ENCODE data around the gene CHMP3. TPM values are rescaled to one million over a fixed set of nuclear protein-coding genes. Genes with fewer than 3 reads are reported as not detected.
A peak's percentile ranks its signal among the peaks of the same experiment; 100 is the strongest.

CHMP3 gene
- total and polyA plus RNA-seq, 2 donors (not counting 1 experiment from before 2014, with no cell fraction given): 17.5 to 72.5 TPM

GRCh38 chr2:86518481-86518880, 44.8 kb downstream of the CHMP3 start:
- peaks cover 0 to 11% of the 10 kb centered on the region in 2 experiments for H3K36me3 ChIP-seq (replicated peaks in 1 of 2; ENCODE audit: control extremely low read depth in 1 of 2, control insufficient read depth in 1 of 2, extremely low read depth in 1 of 2, insufficient read depth in 2 of 2, low read length in 1 of 2)
- Mint-ChIP-seq H3K27me3 (no peaks in the 10 kb centered on the region), H3K9me3 (ENCODE audit: insufficient read depth) (peaks cover 8% of the 10 kb centered on the region), H3K4me1 (peaks cover 1% of the 10 kb centered on the region), H3K4me3 (no peak overlapping the region), H3K27ac (no peak overlapping the region)
- DNase-seq (peak; percentile 35), ATAC-seq (ENCODE audit: low read depth) (no peak)
- ChIA-PET CTCF (interaction anchor here (1.0 to 1.4 kb wide), 2 partner anchors 17 to 33 kb away, joined by 3 to 5 read pairs; no protein-coding TSS in a partner anchor), POLR2A (no interaction called here)
- H3K4me3 ChIP-seq (ENCODE audit: control extremely low read depth in 1 of 5, extremely low read depth in 1 of 5, insufficient read depth in 1 of 5, low read depth in 2 of 5, low read length in 4 of 5): no peak overlapping the region
- no peak for TF ChIP-seq EZH2 (IDR thresholded peaks at IDR 0.05; ENCODE audit: borderline replicate concordance, insufficient read depth, low read depth, low read length, poor library complexity, severe bottlenecking)
- peak; percentile 29 for TF ChIP-seq CTCF (IDR thresholded peaks at IDR 0.05)
- peaks cover 10% of the 10 kb centered on the region for H4K20me1 ChIP-seq (ENCODE audit: control insufficient read depth, insufficient read depth, low read length, poor library complexity, severe bottlenecking)
- intact Hi-C loops (cut with micrococcal nuclease): no loop called here
- no peak overlapping the region for H3K4me2 ChIP-seq (replicated peaks; ENCODE audit: low read depth, low read length, poor library complexity, severe bottlenecking)
- 100% methylated on average over 3 of the region's 3 CpGs for WGBS (ENCODE audit: insufficient coverage)
- no peak overlapping the region for H3K9ac ChIP-seq (ENCODE audit: low read length)
- no peak overlapping the region for H3K27ac ChIP-seq (ENCODE audit: low read length in 2 of 2)
- H3K27me3 ChIP-seq (replicated peaks in 1 of 4; ENCODE audit: control extremely low read depth in 1 of 4, control insufficient read depth in 3 of 4, insufficient read depth in 4 of 4, low read length in 3 of 4): no peaks in the 10 kb centered on the region
- no peaks in the 10 kb centered on the region for H3K4me1 ChIP-seq (ENCODE audit: control insufficient read depth in 2 of 2, insufficient read depth in 2 of 2, low read length in 2 of 2)
- peaks cover 4 to 12% (median 10%) of the 10 kb centered on the region in 3 donors for H3K9me3 ChIP-seq (ENCODE audit: control extremely low read depth in 1 of 3, control insufficient read depth in 2 of 3, insufficient read depth in 1 of 3, low read length in 2 of 3)
- peaks cover 31% of the 10 kb centered on the region for H3K79me2 ChIP-seq (ENCODE audit: control insufficient read depth, insufficient read depth, low read length)
- no peak overlapping the region for H2AFZ ChIP-seq (ENCODE audit: insufficient read depth, low read depth, low read length, poor library complexity, severe bottlenecking)

DNA sequence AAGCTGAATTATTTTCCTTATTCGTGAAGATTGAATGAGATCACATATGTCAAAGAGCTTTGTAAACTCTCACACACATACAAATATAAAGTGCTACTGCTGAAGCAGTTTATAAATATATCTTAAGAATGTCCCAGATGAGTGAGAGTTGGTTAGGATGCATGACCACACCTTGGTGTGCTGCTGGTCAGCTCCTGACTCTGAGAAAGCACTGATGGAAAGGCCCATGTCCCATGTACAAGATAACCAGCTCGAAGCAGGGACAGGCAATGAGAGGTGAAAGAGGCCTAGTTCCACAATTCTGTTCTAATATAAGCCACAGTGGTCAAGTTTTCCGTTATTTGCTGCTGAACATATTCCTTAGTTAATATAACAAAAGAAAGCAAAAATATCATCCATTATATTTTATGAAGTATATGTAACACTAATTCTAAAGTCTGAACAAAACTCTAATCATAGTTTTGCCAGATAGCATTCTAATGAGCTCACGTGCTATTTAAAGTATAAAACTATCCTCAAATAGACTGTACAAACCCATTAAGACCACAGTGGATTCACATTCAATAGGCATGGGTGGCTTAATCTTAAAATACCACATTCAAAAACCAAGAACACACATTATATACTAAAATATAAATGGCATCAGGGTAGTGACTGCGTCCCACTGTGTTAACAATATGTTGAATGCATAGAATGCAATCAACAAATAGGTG, 49.1 kb downstream of the CHMP3 start:
- intact Hi-C loops (cut with micrococcal nuclease): no loop called here
- Histone ChIP-seq H3K4me3 (ENCODE audit: control extremely low read depth in 1 of 5, extremely low read depth in 1 of 5, insufficient read depth in 1 of 5, low read depth in 2 of 5, low read length in 4 of 5) (no peak overlapping the region), H3K27me3 (replicated peaks in 1 of 4; ENCODE audit: control extremely low read depth in 1 of 4, control insufficient read depth in 3 of 4, insufficient read depth in 4 of 4, low read length in 3 of 4) (no peaks in the 10 kb centered on the region), H3K36me3 (replicated peaks in 1 of 2; ENCODE audit: control extremely low read depth in 1 of 2, control insufficient read depth in 1 of 2, extremely low read depth in 1 of 2, insufficient read depth in 2 of 2, low read length in 1 of 2) (peaks cover 0 to 20% of the 10 kb centered on the region in 2 experiments), H3K79me2 (ENCODE audit: control insufficient read depth, insufficient read depth, low read length) (peaks cover 32% of the 10 kb centered on the region), H3K9me3 (ENCODE audit: control extremely low read depth in 1 of 3, control insufficient read depth in 2 of 3, insufficient read depth in 1 of 3, low read length in 2 of 3) (peaks cover 0 to 3% (median 0%) of the 10 kb centered on the region in 3 donors), H4K20me1 (ENCODE audit: control insufficient read depth, insufficient read depth, low read length, poor library complexity, severe bottlenecking) (peaks cover 10% of the 10 kb centered on the region), H3K4me2 (replicated peaks; ENCODE audit: low read depth, low read length, poor library complexity, severe bottlenecking) (no peak overlapping the region), H2AFZ (ENCODE audit: insufficient read depth, low read depth, low read length, poor library complexity, severe bottlenecking) (no peak overlapping the region), H3K27ac (ENCODE audit: low read length in 2 of 2) (no peak overlapping the region), H3K9ac (ENCODE audit: low read length) (no peak overlapping the region), H3K4me1 (ENCODE audit: control insufficient read depth in 2 of 2, insufficient read depth in 2 of 2, low read length in 2 of 2) (no peaks in the 10 kb centered on the region)
- no peak for ATAC-seq (ENCODE audit: low read depth)
- Mint-ChIP-seq H3K27ac (no peak overlapping the region), H3K4me1 (peaks cover 1% of the 10 kb centered on the region), H3K4me3 (no peak overlapping the region), H3K9me3 (ENCODE audit: insufficient read depth) (no peaks in the 10 kb centered on the region), H3K27me3 (no peaks in the 10 kb centered on the region)
- POLR2A ChIA-PET: no interaction called here
- WGBS (ENCODE audit: insufficient coverage): no CpG with 5 or more reads among the region's 5 CpGs
- no peak for TF ChIP-seq EZH2 (IDR thresholded peaks at IDR 0.05; ENCODE audit: borderline replicate concordance, insufficient read depth, low read depth, low read length, poor library complexity, severe bottlenecking)
- TF ChIP-seq CTCF (IDR thresholded peaks at IDR 0.05): no peak
- no peak for DNase-seq
- CTCF ChIA-PET: no interaction called here

All from B cell (primary cell).